Endothelial cell of umbilical vein (primary cell): ENCODE measurements around the gene GSG1L. TPM values are rescaled to one million over a fixed set of nuclear protein-coding genes. Genes with fewer than 3 reads are reported as not detected.

Experiments used
- BruUV-seq: library from RNA; stranded (reverse); fragments of 400-500 nt; replicated peaks from 2 replicates; lab custom pipeline; 2021; lab: Mats Ljungman, UMichigan
- CTCF ChIA-PET: fragments of 300-600, 350-600 bp; sonication (Branson Sonifier 250); formaldehyde crosslinking; loops from one replicate; lab custom pipeline; 2021; ENCODE audit warnings: antibody characterized with exemption, inconsistent platforms; lab: Charles Lee
- POLR2A ChIA-PET: fragments of 300-600, 350-600 bp; sonication (Branson Sonifier 250); formaldehyde crosslinking; loops from one replicate; lab custom pipeline; 2021; ENCODE audit warnings: antibody characterized with exemption, inconsistent platforms; lab: Charles Lee
- DNase-seq: peaks from one replicate; pipeline ENCODE4 v3.0.0-alpha.2; 2011; ENCODE audit warnings: low read depth, low spot score
- FAIRE-seq: peaks from 2 replicates; lab custom pipeline; 2011; peaks lifted over from hg19 to GRCh38; lab: Jason Lieb, UNC
- H2AFZ ChIP-seq: 2 replicates; pipeline ENCODE4 v1.6.0; 2012; ENCODE audit warnings: low read depth, low read length, control low read depth, inconsistent platforms
- H3K27ac ChIP-seq: 2 replicates; pipeline ENCODE4 v1.5.1; 2011; ENCODE audit warnings: low read depth, mild to moderate bottlenecking, control low read depth, low read length, moderate library complexity; ENCODE audit not compliant: insufficient read depth
- H3K27me3 ChIP-seq, 2 experiments: 2 replicates each; pipeline versions ENCODE4 v1.6.0 to v1.6.1; 2011; ENCODE audit warnings: low read length in 2 of 2, mixed read lengths in 1 of 2; ENCODE audit not compliant: control insufficient read depth in 2 of 2, insufficient read depth in 2 of 2
- H3K36me3 ChIP-seq, 2 experiments: 2 replicates in 1 of 2; 3 replicates in 1 of 2; pipeline ENCODE4 v1.5.1; 2011; ENCODE audit warnings: low read length in 2 of 2, mild to moderate bottlenecking in 1 of 2, moderate library complexity in 1 of 2; ENCODE audit not compliant: control insufficient read depth in 2 of 2, insufficient read depth in 2 of 2; ENCODE audit errors: extremely low read depth in 1 of 2
- H3K4me1 ChIP-seq: 3 replicates; pipeline ENCODE4 v1.5.1; 2011; ENCODE audit warnings: mild to moderate bottlenecking, low read length; ENCODE audit not compliant: control insufficient read depth, insufficient read depth; ENCODE audit errors: extremely low read depth
- H3K4me2 ChIP-seq: 2 replicates; pipeline ENCODE4 v1.6.1; 2011; ENCODE audit warnings: low read length, control low read depth, mixed read lengths; ENCODE audit not compliant: insufficient read depth
- H3K4me3 ChIP-seq, 3 experiments: fragments of 200-600 bp in 1 of 3; sonication (generic), shearing (Covaris generic) in 1 of 3; replicated peaks in 1 of 3; 2 replicates each; pipeline ENCODE4 v1.5.1; 2011 to 2016; ENCODE audit warnings: control low read depth in 3 of 3, low read length in 3 of 3, mild to moderate bottlenecking in 2 of 3, inconsistent platforms in 1 of 3, low read depth in 1 of 3, moderate library complexity in 1 of 3; ENCODE audit not compliant: insufficient read depth in 1 of 3
- H3K79me2 ChIP-seq: 2 replicates; pipeline ENCODE4 v1.6.0; 2012; ENCODE audit warnings: low read length, inconsistent platforms; ENCODE audit not compliant: control insufficient read depth, insufficient read depth
- H3K9ac ChIP-seq: replicated peaks from 2 replicates; pipeline ENCODE3; 2011; ENCODE audit warnings: low read length, control low read depth; ENCODE audit not compliant: insufficient read depth; ENCODE audit errors: extremely low read depth
- H3K9me1 ChIP-seq: replicated peaks from 3 replicates; pipeline ENCODE4 v1.6.0; 2011; ENCODE audit warnings: mild to moderate bottlenecking, low read length; ENCODE audit not compliant: control insufficient read depth, insufficient read depth; ENCODE audit errors: extremely low read depth
- H3K9me3 ChIP-seq: replicated peaks from 2 replicates; pipeline ENCODE4 v1.5.1; 2012; ENCODE audit warnings: low read length, inconsistent platforms; ENCODE audit not compliant: control insufficient read depth, insufficient read depth
- H4K20me1 ChIP-seq: replicated peaks from 2 replicates; pipeline ENCODE3; 2011; ENCODE audit warnings: mild to moderate bottlenecking, low read length; ENCODE audit not compliant: control insufficient read depth, insufficient read depth; ENCODE audit errors: extremely low read depth
- EZH2 ChIP-seq: IDR thresholded peaks from 2 replicates; pipeline ENCODE4 v1.6.1; 2012; ENCODE audit warnings: borderline replicate concordance, low read depth, mild to moderate bottlenecking, moderate library complexity, low read length, inconsistent platforms; ENCODE audit not compliant: severe bottlenecking
- FOS ChIP-seq: IDR thresholded peaks from 2 replicates; pipeline ENCODE4 v1.6.1; 2011; ENCODE audit warnings: mild to moderate bottlenecking, low read length, moderate library complexity, borderline replicate concordance; ENCODE audit not compliant: insufficient read depth
- GATA2 ChIP-seq: IDR thresholded peaks from 2 replicates; pipeline ENCODE4 v1.7.0; 2011; ENCODE audit warnings: low read depth, mild to moderate bottlenecking, moderate library complexity, mixed read lengths, low read length; ENCODE audit not compliant: insufficient read length, insufficient read depth
- JUN ChIP-seq: IDR thresholded peaks from 2 replicates; pipeline ENCODE4 v1.6.1; 2011; ENCODE audit warnings: borderline replicate concordance, low read depth; ENCODE audit not compliant: insufficient read length, insufficient read depth
- MYC ChIP-seq: IDR thresholded peaks from one replicate; pipeline ENCODE4 v1.6.1; 2011; ENCODE audit warnings: mild to moderate bottlenecking, low read depth, low read length
- POLR2A ChIP-seq: IDR thresholded peaks from 2 replicates; pipeline ENCODE4 v1.6.1; 2012; ENCODE audit warnings: low read depth, mild to moderate bottlenecking, control low read depth, low read length
- POLR2AphosphoS5 ChIP-seq: IDR thresholded peaks from 2 replicates; pipeline ENCODE4 v1.6.1; 2012; ENCODE audit warnings: low read depth, mild to moderate bottlenecking, control low read depth, low read length, moderate library complexity; ENCODE audit not compliant: insufficient read depth
- dilution Hi-C: fragments of 300-500 bp; cut with MboI; formaldehyde crosslinking; loops from one replicate; pipeline ENCODE4 v1.15.0; 2019; ENCODE audit warnings: low sequenced_read_pairs; ENCODE audit not compliant: extremely low pct_ligation_motif_present
- intact Hi-C: fragments of 100-400 bp; cut with micrococcal nuclease; formaldehyde crosslinking; loops from one replicate; pipeline ENCODE4 v1.10.0; 2022
- polyA plus RNA-seq, 4 experiments: library from polyadenylated mRNA; depleted of rRNA in 3 of 4; stranded (reverse) in 3 of 4; unstranded in 1 of 4; fragments of >200 nt; gene quantifications; 2 replicates each; pipeline versions ENCODE4 v1.2.1 to v1.2.3, GENCODE V29; 2011 to 2012; ENCODE audit warnings: missing spikeins in 1 of 4
- total RNA-seq: library from RNA; stranded (reverse); gene quantifications from 2 replicates; pipeline ENCODE4 v1.2.3, GENCODE V29; 2021
- TF ChIP-seq, protein P1 (sequence below): IDR thresholded peaks from 2 replicates; pipeline ENCODE4 v1.6.1; 2011; ENCODE audit not compliant: insufficient read depth, insufficient read length
- TF ChIP-seq, protein P2 (sequence below), 2 donors: IDR thresholded peaks; 1 replicate in 1 of 2; 2 replicates in 1 of 2; pipeline ENCODE4 v1.5.1; 2011; ENCODE audit warnings: low read length in 2 of 2, mild to moderate bottlenecking in 2 of 2, moderate library complexity in 2 of 2, control low read depth in 1 of 2, inconsistent platforms in 1 of 2, low read depth in 1 of 2; ENCODE audit not compliant: insufficient read depth in 1 of 2; ENCODE audit errors: extremely low read depth in 1 of 2

The GSG1L gene
- total and polyA plus RNA-seq, 2 donors (not counting 3 experiments of a cell fraction or from before 2014, with no cell fraction given): 0.06 TPM; not detected in 1

DNA sequence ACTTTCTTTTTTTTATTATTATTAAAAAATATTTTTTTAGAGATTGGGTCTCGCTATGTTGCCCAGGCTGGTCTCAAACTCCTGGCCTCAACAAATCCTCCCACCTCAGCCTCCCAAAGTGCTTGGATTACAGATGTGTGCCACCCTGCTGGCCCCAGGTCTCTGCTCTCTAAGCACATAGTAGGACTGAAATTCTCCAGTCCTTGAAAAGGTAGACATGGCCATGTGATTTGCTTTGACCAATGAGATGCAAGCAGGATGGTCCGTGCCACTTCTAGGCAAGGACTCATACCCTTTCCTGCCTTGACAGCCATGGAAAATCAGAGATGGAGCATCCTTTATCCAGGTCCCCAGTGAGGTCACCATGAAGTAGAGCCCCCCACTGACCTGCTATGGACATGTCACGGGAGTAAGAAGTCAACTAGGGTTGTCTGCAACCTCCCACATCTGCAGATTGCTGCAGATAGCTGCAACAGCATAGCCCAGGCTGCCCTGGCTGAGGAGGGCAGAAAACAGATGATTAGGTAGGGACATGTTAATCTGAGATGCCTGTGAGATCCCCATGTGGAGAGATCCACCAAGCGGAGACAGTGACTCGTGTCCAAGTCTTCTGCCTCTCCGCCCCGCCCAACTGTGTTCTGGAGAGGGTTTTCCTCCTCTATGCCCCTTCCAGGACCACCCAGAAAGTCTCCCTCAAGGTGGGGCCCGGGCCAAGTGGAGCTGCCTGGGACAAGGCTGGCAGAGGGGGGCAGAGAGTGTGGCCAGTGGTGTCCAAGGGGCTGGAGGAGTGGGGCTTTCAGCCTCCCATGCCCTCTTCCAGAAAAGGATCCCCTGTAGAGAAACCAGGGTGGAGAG is 11.0 kb downstream of the GSG1L start:
- no peak for DNase-seq
- no peak overlapping the region for H3K27ac ChIP-seq
- no peak for FAIRE-seq
- no peaks in the 10 kb centered on the region for H3K79me2 ChIP-seq
- H2AFZ ChIP-seq: no peak overlapping the region
- CTCF ChIA-PET: no interaction called here
- H3K36me3 ChIP-seq: no peaks in the 10 kb centered on the region
- no peak overlapping the region for H3K9ac ChIP-seq
- H3K27me3 ChIP-seq: no peaks in the 10 kb centered on the region
- no peaks in the 10 kb centered on the region for H3K9me1 ChIP-seq
- intact Hi-C loops: no loop called here
- H4K20me1 ChIP-seq: no peaks in the 10 kb centered on the region
- no peak overlapping the region for H3K4me3 ChIP-seq
- no peaks in the 10 kb centered on the region for H3K4me1 ChIP-seq
- H3K9me3 ChIP-seq: no peaks in the 10 kb centered on the region
- no TSS peak for BruUV-seq
- dilution Hi-C loops: no loop called here
- TF ChIP-seq MYC (no peak), JUN (no peak), POLR2AphosphoS5 (no peak), FOS (no peak), POLR2A (no peak), EZH2 (no peak), GATA2 (no peak)
- TF ChIP-seq, protein P1, sequence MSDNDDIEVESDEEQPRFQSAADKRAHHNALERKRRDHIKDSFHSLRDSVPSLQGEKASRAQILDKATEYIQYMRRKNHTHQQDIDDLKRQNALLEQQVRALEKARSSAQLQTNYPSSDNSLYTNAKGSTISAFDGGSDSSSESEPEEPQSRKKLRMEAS: no peak
- TF ChIP-seq, protein P2, sequence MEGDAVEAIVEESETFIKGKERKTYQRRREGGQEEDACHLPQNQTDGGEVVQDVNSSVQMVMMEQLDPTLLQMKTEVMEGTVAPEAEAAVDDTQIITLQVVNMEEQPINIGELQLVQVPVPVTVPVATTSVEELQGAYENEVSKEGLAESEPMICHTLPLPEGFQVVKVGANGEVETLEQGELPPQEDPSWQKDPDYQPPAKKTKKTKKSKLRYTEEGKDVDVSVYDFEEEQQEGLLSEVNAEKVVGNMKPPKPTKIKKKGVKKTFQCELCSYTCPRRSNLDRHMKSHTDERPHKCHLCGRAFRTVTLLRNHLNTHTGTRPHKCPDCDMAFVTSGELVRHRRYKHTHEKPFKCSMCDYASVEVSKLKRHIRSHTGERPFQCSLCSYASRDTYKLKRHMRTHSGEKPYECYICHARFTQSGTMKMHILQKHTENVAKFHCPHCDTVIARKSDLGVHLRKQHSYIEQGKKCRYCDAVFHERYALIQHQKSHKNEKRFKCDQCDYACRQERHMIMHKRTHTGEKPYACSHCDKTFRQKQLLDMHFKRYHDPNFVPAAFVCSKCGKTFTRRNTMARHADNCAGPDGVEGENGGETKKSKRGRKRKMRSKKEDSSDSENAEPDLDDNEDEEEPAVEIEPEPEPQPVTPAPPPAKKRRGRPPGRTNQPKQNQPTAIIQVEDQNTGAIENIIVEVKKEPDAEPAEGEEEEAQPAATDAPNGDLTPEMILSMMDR (IDR thresholded peaks at IDR 0.05; ENCODE audit: extremely low read depth in 1 of 2, insufficient read depth in 1 of 2, low read depth in 1 of 2, low read length in 2 of 2): no peak
- H3K4me2 ChIP-seq: no peak overlapping the region
- POLR2A ChIA-PET: no interaction called here
